Right ventricle myocardium superior (tissue), 1 donor: Measurements from ENCODE around the gene HIVEP1. TPM values are rescaled to one million over a fixed set of nuclear protein-coding genes. Genes with fewer than 3 reads are reported as not detected.

Experiments used
- ATAC-seq: fragments of 200-7000 bp; cut with Tn5 transposase; one replicate; pipeline ENCODE4 v1.9.1; 2020; ENCODE audit warnings: mild to moderate bottlenecking; ENCODE audit not compliant: poor library complexity
- DNase-seq: peaks from one replicate; pipeline ENCODE4 v3.0.0-alpha.2; 2020
- intact Hi-C: fragments of 100-400 bp; cut with DNase I; formaldehyde crosslinking; loops from one replicate; pipeline ENCODE4 v1.11.2; 2022
- total RNA-seq: library from RNA; stranded (reverse); fragmentation: NEBNext Ultra II Directional; extraction: Animal tissue kit (Norgen Biotek cat#: 25700); gene quantifications from one replicate; pipeline ENCODE4 v1.2.1, GENCODE V29; 2021
- donor health status: DM: no; HTN: yes; CAD: no; lungs with severe emphysema.

HIVEP1 gene
- total RNA-seq, 1 donor from 2014 or later, result 12.0 TPM

GRCh38 chr6:12033770-12034169 lies 21.7 kb downstream of the HIVEP1 start:
- intact Hi-C loops, result no loop called here
- ATAC-seq (peak; percentile 56), DNase-seq (no peak)

GRCh38 chr6:12034349-12034748 lies 22.2 kb downstream of the HIVEP1 start:
- DNase-seq (no peak), ATAC-seq (no peak)
- intact Hi-C loops, result no loop called here

- ATAC-seq (no peak), DNase-seq (no peak)
- intact Hi-C loops, result no loop called here
These were observed 22.7 kb downstream of the HIVEP1 start for GRCh38 chr6:12034837-12035236.

GRCh38 chr6:12036766-12037165 lies 24.7 kb downstream of the HIVEP1 start:
- DNase-seq, result no peak
- ATAC-seq, result no peak
- intact Hi-C loops, result no loop called here

- no peak for DNase-seq
- no peak for ATAC-seq
- intact Hi-C loops, result no loop called here
These were observed 25.7 kb downstream of the HIVEP1 start for GRCh38 chr6:12037798-12038197.

GRCh38 chr6:12039540-12040459 lies 27.7 kb downstream of the HIVEP1 start:
- DNase-seq (no peak), ATAC-seq (no peak)
- intact Hi-C loops, result no loop called here

- DNase-seq, result no peak
- ATAC-seq, result no peak
- intact Hi-C loops, result no loop called here
These were observed 35.2 kb downstream of the HIVEP1 start for GRCh38 chr6:12047304-12047703.

GRCh38 chr6:12047792-12048432 lies 35.8 kb downstream of the HIVEP1 start:
- no peak for ATAC-seq
- intact Hi-C loops, result no loop called here

GRCh38 chr6:12048609-12049008 lies 36.5 kb downstream of the HIVEP1 start:
- no peak for DNase-seq
- ATAC-seq, result no peak
- intact Hi-C loops, result no loop called here

More at GRCh38 chr6:12047792-12048432, 35.8 kb downstream of the HIVEP1 start:
- no peak for DNase-seq

GRCh38 chr6:12049165-12049564 lies 37.1 kb downstream of the HIVEP1 start:
- no peak for DNase-seq
- ATAC-seq, result no peak
- intact Hi-C loops, result no loop called here

GRCh38 chr6:12051861-12052368 lies 39.8 kb downstream of the HIVEP1 start:
- intact Hi-C loops, result no loop called here
- no peak for ATAC-seq
- no peak for DNase-seq

- intact Hi-C loops, result no loop called here
- ATAC-seq, result peak; percentile 69
- DNase-seq, result peak; percentile 58
These were observed 46.3 kb downstream of the HIVEP1 start for GRCh38 chr6:12058172-12058961.

GRCh38 chr6:12060780-12061609 lies 48.9 kb downstream of the HIVEP1 start:
- intact Hi-C loops, result no loop called here
- DNase-seq (peak; percentile 71), ATAC-seq (peak; percentile 74)

GRCh38 chr6:12062605-12063004 lies 50.5 kb downstream of the HIVEP1 start:
- DNase-seq (no peak), ATAC-seq (no peak)
- intact Hi-C loops, result no loop called here

- DNase-seq (no peak), ATAC-seq (no peak)
- intact Hi-C loops, result no loop called here
These were observed 52.0 kb downstream of the HIVEP1 start for GRCh38 chr6:12064131-12064530.

- ATAC-seq (no peak), DNase-seq (no peak)
- intact Hi-C loops, result no loop called here
These were observed 52.5 kb downstream of the HIVEP1 start for GRCh38 chr6:12064538-12065071.

- peak; percentile 61 for ATAC-seq
- intact Hi-C loops, result no loop called here
- DNase-seq, result no peak
These were observed 53.4 kb downstream of the HIVEP1 start for GRCh38 chr6:12065321-12066140.
